SW480 (cell line): ENCODE results near the gene EYA2.
"Not testable (repeated sequence)": the region's sequence is repeated elsewhere in the genome, so short reads cannot be mapped to it uniquely, and the experiment has no call there.

ENCODE experiments used
- DNase-seq: peaks from one replicate; pipeline ENCODE4 v3.0.0-alpha.2; 2016; ENCODE audit warnings: low spot score

EYA2 gene

DNA sequence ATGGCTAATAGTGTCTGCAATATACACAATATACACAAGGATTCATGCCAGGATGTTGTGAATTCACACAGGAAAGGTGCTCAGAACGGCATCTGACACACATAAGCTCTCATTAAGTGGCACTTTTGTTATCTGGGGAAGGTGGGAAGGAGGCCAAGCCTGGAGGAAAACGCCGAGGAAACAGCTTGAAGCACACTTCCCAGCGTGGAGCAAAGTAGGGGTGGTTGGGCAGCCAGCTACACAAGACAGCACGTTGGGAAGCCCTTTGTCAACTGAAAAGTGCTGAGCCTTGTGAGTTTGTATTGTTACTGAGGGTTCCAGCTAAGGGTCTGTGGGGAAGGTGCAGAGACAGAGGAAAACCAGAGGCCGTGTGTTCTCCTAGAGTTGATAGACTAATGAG is 280.9 kb downstream of the EYA2 start:
- no peak for DNase-seq

DNA sequence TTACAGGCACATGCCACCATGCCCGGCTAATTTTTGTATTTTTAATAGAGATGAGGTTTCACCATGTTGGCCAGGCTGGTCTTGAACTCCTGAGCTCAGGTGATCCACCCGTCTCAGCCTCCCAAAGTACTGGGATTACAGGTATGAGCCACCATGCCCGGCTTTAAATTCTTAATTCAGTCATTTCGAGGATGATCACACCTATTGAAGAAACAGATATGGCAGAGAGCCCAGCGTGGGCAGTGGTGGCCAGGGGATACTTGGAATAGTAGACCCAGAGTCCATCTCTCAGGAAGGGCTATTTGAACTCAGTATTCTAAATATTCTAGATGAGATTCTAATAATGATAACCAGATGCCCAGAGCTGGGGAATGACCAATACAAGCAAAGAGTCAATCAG is 281.6 kb downstream of the EYA2 start:
- DNase-seq, result not testable (repeated sequence)

- DNase-seq, result no peak
Measured at GRCh38 chr20:47178277-47178676, 283.6 kb downstream of the EYA2 start.

DNA sequence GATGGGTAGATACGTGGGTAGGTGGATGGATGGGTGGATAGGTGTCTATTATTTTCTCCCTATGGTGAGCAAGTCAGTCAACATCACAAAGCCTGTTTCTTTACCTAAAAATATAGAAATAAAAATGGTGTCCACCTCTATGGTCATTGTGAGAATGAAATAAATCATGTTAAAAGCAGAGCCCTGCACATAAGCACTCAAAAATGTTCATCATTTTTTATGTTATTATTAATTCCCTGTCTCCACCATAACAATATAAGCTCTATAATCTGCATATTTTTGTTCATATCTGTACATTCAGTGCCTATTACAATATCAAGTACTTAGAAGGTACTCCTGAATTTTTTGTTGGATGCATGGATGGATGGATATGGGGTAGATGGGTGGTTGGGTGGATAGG is 284.2 kb downstream of the EYA2 start:
- no peak for DNase-seq

DNA sequence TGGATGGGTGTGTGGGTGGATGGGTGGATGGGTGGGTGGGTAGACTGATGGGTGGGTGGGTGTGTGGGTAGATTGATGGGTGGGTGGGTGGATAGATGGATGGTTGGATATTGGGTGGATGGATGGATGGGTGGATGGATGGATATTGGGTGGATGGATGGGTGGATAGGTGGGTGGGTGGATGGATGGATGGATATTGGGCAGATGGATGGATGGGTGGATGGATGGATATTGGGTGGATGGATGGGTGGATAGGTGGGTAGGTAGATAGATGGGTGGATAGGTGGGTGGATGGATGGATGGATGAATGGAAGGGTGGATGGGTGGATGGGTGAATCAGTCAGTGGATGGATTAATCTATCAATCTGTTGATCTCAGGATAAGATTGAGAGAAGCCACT is 284.6 kb downstream of the EYA2 start:
- no peak for DNase-seq

- DNase-seq, result peak; percentile 89
Measured at GRCh38 chr20:47181056-47181862, 286.6 kb downstream of the EYA2 start.

DNA sequence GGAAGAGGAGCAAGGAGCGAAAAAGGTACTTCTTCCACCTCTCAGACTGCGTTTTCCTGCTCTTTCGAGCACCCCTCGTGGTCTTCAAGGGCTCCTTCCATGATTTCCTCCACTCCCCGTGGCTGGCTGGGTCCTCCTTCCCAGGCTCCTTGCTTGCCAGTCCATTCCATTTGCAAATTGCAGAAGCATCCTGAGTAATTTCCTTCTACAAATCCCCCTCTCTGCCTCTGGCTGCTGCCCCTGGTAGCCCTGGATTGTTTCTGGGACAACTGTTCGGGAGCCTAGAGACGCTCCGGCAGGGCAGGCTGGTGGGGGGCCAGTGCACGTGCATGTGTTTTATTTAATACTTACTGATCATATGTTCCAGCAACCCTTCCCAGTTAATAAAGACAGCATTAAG is 288.7 kb downstream of the EYA2 start:
- DNase-seq, result no peak

GRCh38 chr20:47187450-47188195 is 293.0 kb downstream of the EYA2 start:
- no peak for DNase-seq

GRCh38 chr20:47188540-47188939 is 293.9 kb downstream of the EYA2 start:
- peak; percentile 72 for DNase-seq

DNA sequence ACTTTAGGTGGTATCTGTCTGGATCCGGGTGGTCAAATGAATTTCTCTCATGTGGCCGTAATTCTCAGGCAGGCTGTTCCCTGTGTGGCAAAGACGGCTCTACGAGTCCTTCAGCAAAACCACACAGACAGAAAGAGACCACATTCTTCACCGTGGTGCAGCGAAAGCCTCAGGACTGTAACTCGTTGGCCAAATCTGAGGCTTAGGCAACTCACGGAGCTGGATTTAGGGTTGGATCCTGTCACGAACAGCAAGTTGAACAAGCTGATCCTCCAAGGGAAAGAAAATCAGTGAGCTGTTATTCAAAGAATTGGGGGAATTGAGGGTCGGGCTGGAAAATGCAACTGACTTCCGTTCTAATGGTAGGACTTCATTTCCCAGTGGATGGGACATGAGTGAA is 294.4 kb downstream of the EYA2 start:
- no peak for DNase-seq

DNA sequence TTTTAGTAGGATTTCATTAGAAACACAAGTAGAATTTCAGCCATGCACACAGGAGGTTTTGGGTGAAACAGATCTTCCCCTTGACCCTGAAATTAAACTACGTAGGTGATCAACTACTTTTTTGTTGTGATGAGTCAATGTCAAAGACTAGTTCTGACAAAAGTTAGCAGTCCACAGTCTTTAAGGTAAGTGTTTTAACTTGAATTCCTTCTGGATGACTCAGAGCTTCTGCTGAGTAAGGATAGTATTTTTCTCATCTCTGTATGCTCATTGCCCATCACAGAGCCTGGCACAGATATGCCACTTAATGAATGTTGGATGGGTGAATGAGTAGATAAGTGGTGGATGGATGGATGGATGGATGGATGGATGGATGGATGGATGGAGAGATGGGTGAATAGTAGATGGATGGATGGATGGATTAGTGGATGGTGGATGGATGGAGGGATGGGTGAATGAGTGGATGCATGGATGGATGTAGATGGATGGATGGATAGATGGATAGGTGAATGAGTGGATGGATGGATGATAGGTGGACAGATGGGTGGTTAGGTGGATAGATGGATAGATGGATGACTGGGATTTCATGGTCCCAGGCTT is 296.5 kb downstream of the EYA2 start:
- DNase-seq, result peak; percentile 79

- no peak for DNase-seq
Measured at GRCh38 chr20:47191956-47192355, 297.3 kb downstream of the EYA2 start.

DNA sequence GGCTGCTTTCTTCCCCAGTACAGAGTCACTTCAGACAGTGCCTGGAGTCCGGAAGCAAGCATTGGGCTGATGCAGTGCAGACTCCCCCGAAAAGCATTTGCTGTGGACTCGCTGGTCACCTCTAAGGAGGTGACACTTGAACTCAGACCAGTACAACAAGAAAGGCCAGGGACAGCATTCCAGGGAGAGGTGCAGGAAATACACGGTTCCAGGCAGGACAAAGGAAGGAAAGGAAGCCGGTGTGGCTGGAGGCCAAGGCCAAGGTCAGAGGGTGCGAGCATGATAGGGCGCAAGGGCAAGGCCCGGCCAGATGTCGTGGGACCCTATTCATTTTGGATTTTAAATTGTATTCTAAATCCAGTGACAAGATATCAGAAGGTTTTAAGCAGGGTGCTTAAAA is 300.9 kb downstream of the EYA2 start:
- DNase-seq, result no peak

DNA sequence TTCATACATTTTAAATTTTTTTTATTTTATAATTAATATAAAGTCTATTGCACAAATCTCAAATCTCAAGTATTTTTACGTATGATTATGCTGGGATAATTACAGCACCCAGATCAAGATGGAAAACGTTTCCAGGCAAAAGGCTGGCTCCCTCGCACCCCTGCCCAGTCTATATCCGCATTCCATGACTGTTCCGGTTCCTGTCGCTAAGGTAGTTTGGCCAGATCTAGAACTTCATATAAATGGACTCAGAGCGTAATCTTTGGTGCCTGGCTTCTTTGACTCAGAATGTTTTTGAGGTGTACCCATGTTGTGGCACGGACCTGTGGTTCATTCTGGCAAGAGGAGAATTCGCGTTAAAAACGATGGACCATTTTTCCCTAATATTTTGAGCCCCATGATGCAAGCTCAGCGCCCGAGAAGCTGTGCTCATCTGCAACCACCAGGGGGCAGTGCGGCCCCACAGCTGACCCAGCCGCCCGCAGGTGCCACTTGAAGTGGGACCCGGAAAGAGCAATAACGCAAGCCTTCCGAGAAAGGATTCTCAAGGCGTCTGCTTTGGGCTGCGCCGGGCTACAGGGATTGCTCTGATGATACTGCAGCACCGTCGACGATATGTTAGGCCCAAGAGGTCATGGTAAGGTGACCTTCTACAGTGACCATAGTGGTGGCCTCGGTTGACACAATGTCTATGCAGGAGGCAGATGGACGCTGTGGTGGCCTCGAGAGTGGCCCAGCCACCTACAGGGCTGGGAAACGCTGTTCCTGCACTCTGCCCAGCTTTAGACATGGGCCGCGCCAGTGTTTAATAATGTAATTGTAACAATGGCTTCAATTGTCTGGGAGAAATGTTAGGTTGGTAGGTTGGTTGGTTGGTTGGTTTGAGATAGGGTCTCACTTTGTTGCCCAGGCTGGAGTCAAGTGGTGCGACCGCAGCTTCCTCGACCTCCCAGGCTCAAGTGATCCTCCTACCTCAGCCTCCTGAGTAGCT is 301.7 kb downstream of the EYA2 start:
- DNase-seq, result peak; percentile 70

DNA sequence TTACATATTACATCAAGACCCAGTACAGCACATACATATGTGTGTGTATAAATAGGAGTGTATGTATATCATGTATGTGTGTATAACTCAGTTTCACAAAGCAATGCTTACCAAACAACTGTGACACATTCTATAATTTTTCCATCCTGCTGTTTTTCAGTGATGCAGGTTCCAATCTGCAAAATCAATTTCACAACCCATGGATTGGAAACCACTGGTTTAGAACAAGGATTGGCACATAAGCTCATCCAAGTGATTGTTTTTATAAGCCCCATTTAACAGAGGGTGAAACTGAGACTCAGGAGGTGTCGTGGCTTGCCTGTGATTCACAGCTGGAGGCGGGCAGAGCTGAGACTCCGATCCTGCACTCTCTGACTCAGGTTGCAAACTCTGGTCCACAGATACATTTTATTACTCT is 303.6 kb downstream of the EYA2 start:
- no peak for DNase-seq

GRCh38 chr20:47198996-47199552 is 304.4 kb downstream of the EYA2 start:
- no peak for DNase-seq

DNA sequence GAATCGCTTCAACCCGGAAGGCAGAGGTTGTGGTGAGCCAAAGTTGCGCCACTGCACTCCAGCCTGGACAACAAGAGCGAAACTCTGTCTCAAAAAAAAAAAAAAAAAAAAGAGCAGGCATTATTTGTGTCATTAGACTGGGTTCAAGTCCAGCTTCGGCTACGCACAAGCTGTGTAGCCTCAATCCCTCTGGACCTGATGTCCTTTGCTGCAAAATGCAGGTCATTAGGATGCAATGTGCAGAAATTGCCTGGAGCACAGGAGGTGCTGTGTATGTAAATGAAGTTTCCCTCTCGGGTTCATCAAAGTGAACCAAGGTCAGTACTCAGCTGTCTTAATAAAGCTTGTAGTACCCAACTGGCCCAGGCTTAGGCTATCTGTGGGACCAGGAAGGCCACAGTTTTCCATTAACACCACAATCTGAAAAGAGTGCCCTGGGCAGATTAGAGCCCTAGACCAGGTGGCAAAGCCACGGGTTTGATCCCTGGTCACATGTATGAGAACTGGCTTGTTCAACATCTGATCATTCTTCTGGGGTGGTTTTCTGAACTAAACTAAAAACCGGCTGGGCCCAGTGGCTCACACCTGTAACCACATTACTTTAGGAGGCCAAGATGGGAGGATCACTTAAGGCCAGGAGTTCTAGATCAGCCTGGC is 306.6 kb downstream of the EYA2 start:
- no peak for DNase-seq

GRCh38 chr20:47202733-47203667 is 308.4 kb downstream of the EYA2 start:
- no peak for DNase-seq

DNA sequence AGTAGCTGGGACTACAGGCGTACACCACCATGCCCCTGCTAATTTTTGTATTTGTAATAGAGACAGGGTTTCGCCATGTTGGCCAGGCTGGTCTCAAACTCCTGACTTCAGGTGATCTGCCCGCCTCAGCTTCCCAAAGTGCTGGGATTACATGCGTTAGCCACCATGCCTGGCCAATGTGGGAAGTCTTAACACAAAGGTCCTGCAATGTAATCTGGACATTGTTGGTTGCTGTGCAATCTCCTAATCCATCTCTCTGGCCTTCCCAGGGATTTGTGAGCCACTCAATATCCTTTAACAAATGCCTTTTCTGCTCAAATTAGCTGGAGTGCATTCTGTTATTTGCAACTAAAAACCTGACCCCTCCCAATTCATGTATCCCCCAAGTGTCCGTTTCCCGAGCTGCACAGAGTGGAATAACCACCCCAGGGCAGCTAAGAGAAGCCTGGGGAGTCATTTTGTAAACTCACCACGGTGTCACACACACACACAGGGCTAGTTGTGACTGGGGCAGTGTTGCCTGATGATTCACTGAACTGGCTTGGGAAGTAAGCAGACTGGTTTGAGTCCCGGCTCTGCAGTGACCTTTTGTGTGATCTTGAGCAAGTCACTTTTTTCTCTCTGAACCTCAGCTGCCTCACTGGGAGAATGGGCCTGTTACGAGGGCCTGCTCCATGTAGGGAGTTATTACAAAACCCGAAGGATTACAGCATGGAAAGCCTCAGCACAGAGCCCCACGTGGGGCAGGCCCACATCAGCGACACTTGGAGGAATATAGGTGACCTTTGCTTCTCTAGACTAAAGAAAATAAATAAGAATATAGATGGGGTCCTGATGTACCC is 309.6 kb downstream of the EYA2 start:
- DNase-seq, result no peak
